Hematopoietic multipotent progenitor cell treated with erythropoietin and hydrocortisone succinate and interleukin-3 and kit ligand, for 8 days (in vitro differentiated cells): ENCODE measurements around the gene GPNMB.
A peak's percentile ranks its signal among the peaks of the same experiment; 100 is the strongest.
"Not testable (repeated sequence)": the region's sequence is repeated elsewhere in the genome, so short reads cannot be mapped to it uniquely, and the experiment has no call there.

Source experiments
- DNase-seq: peaks from one replicate; pipeline ENCODE4 v3.0.0-alpha.2; 2015

GPNMB gene

GRCh38 chr7:23246555-23246954 is at the start of gene GPNMB:
TSS of gene GPNMB (plus strand) at chr7:23246775. CDS start at chr7:23246858, 83 bp downstream.
- no peak for DNase-seq

GRCh38 chr7:23197745-23198144 is 48.8 kb upstream of the GPNMB start:
- DNase-seq: not testable (repeated sequence)

GRCh38 chr7:23200331-23200730 is 46.2 kb upstream of the GPNMB start:
- DNase-seq: no peak

- no peak for DNase-seq
Measured at GRCh38 chr7:23204241-23204640, 42.3 kb upstream of the GPNMB start.

- DNase-seq: no peak
Measured at GRCh38 chr7:23205577-23205908, 41.0 kb upstream of the GPNMB start.

GRCh38 chr7:23205909-23206767 is 40.4 kb upstream of the GPNMB start:
- DNase-seq: no peak

- no peak for DNase-seq
Measured at GRCh38 chr7:23207021-23207420, 39.6 kb upstream of the GPNMB start.

- DNase-seq: no peak
Measured at GRCh38 chr7:23207884-23208283, 38.7 kb upstream of the GPNMB start.

GRCh38 chr7:23208316-23208715 is 38.3 kb upstream of the GPNMB start:
- DNase-seq: no peak

GRCh38 chr7:23210506-23210905 is 36.1 kb upstream of the GPNMB start:
- no peak for DNase-seq

- no peak for DNase-seq
Measured at GRCh38 chr7:23211589-23211988, 35.0 kb upstream of the GPNMB start.

GRCh38 chr7:23212395-23212794 is 34.2 kb upstream of the GPNMB start:
- DNase-seq: no peak

- DNase-seq: no peak
Measured at GRCh38 chr7:23212841-23213240, 33.7 kb upstream of the GPNMB start.

GRCh38 chr7:23213755-23214154 is 32.8 kb upstream of the GPNMB start:
- no peak for DNase-seq

GRCh38 chr7:23214423-23214822 is 32.2 kb upstream of the GPNMB start:
- DNase-seq: no peak

GRCh38 chr7:23214938-23215337 is 31.6 kb upstream of the GPNMB start:
- DNase-seq: no peak

- DNase-seq: no peak
Measured at GRCh38 chr7:23216021-23216420, 30.6 kb upstream of the GPNMB start.

- DNase-seq: no peak
Measured at GRCh38 chr7:23218196-23218595, 28.4 kb upstream of the GPNMB start.

- DNase-seq: no peak
Measured at GRCh38 chr7:23220690-23221305, 25.8 kb upstream of the GPNMB start.

GRCh38 chr7:23222439-23223030 is 24.0 kb upstream of the GPNMB start:
- DNase-seq: no peak

GRCh38 chr7:23224364-23224763 is 22.2 kb upstream of the GPNMB start:
- DNase-seq: not testable (repeated sequence)

GRCh38 chr7:23226844-23227450 is 19.6 kb upstream of the GPNMB start:
- DNase-seq: peak; percentile 59

- no peak for DNase-seq
Measured at GRCh38 chr7:23228412-23228811, 18.2 kb upstream of the GPNMB start.

GRCh38 chr7:23230641-23231101 is 15.9 kb upstream of the GPNMB start:
- no peak for DNase-seq
